Thoracic aorta (tissue), 2 donors: ENCODE data around the gene PLA2G3. TPM values are rescaled to one million over a fixed set of nuclear protein-coding genes. Genes with fewer than 3 reads are reported as not detected.

Source experiments
- ATAC-seq: fragments of 150-250 bp; one replicate; pipeline ENCODE4 v1.8.0; 2017; ENCODE audit warnings: low read depth; ENCODE audit not compliant: insufficient number of reproducible peaks, low FRiP score
- DNase-seq: peaks from one replicate; pipeline ENCODE4 v3.0.0-alpha.2; 2020; ENCODE audit warnings: low spot score
- H3K27ac ChIP-seq, 2 donors: fragments of 200-600 bp; sonication (generic); 1 replicate in 1 of 2; 2 replicates in 1 of 2; pipeline ENCODE4 v1.5.1; 2016; ENCODE audit warnings: mild to moderate bottlenecking in 2 of 2, moderate library complexity in 2 of 2
- H3K27me3 ChIP-seq: fragments of 200-600 bp; sonication (generic); replicated peaks from 2 replicates; pipeline ENCODE4 v1.6.0; 2016; ENCODE audit warnings: mild to moderate bottlenecking; ENCODE audit not compliant: insufficient read depth
- H3K36me3 ChIP-seq: fragments of 200-600 bp; sonication (generic); one replicate; pipeline ENCODE4 v1.5.1; 2016
- H3K4me1 ChIP-seq, 2 donors: fragments of 200-600 bp; sonication (generic); 1 replicate in 1 of 2; 2 replicates in 1 of 2; pipeline versions ENCODE4 v1.5.1 to v1.6.0; 2016; ENCODE audit warnings: low read depth in 2 of 2, mild to moderate bottlenecking in 1 of 2; ENCODE audit not compliant: control insufficient read depth in 1 of 2
- H3K4me3 ChIP-seq: fragments of 200-600 bp; sonication (generic); 2 replicates; pipeline ENCODE4 v1.5.1; 2016; ENCODE audit warnings: mild to moderate bottlenecking
- H3K9me3 ChIP-seq: fragments of 200-600 bp; sonication (generic); 2 replicates; pipeline ENCODE4 v1.5.1; 2016
- total RNA-seq, 2 donors: library from RNA; depleted of rRNA; stranded (reverse); fragments of >200 nt; gene quantifications; one replicate each; pipeline versions ENCODE4 v1.1.0 to v1.2.3, GENCODE V29; 2016
- TF ChIP-seq, protein P1 (sequence below): fragments of 200-600 bp; sonication (generic); IDR thresholded peaks from one replicate; pipeline ENCODE4 v1.5.1; 2019; ENCODE audit warnings: antibody characterized with exemption

PLA2G3 gene
- total RNA-seq, 2 donors from 2014 or later: not detected

DNA sequence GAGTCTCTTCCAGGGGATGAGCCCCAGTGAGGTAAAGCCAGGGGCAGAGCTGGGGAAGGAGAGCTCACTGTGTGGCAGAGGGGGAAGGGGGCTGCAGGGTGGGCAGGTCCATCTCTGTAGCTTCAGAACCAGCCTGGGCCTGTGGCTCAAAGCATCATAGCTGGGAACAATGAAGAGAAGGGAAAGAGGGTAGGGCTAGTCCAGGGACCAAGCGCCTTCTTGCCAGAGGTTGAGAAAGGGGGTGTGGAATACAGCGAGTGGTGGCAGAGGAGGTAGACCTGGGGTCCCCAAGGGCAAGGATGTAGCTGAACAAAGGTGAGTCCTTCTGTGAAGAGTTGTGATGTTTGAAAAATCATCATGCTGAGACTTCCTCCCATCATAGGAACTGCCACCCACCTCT is 1.2 kb upstream of the PLA2G3 start:
- Histone ChIP-seq H3K27me3 (peaks cover 3% of the 10 kb centered on the region), H3K36me3 (no peaks in the 10 kb centered on the region), H3K4me3 (no peak overlapping the region), H3K9me3 (no peaks in the 10 kb centered on the region), H3K4me1 (peaks cover 0 to 24% of the 10 kb centered on the region in 2 donors), H3K27ac (no peak overlapping the region)
- TF ChIP-seq, protein P1, sequence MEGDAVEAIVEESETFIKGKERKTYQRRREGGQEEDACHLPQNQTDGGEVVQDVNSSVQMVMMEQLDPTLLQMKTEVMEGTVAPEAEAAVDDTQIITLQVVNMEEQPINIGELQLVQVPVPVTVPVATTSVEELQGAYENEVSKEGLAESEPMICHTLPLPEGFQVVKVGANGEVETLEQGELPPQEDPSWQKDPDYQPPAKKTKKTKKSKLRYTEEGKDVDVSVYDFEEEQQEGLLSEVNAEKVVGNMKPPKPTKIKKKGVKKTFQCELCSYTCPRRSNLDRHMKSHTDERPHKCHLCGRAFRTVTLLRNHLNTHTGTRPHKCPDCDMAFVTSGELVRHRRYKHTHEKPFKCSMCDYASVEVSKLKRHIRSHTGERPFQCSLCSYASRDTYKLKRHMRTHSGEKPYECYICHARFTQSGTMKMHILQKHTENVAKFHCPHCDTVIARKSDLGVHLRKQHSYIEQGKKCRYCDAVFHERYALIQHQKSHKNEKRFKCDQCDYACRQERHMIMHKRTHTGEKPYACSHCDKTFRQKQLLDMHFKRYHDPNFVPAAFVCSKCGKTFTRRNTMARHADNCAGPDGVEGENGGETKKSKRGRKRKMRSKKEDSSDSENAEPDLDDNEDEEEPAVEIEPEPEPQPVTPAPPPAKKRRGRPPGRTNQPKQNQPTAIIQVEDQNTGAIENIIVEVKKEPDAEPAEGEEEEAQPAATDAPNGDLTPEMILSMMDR: no peak
- no peak for ATAC-seq
- DNase-seq: no peak

DNA sequence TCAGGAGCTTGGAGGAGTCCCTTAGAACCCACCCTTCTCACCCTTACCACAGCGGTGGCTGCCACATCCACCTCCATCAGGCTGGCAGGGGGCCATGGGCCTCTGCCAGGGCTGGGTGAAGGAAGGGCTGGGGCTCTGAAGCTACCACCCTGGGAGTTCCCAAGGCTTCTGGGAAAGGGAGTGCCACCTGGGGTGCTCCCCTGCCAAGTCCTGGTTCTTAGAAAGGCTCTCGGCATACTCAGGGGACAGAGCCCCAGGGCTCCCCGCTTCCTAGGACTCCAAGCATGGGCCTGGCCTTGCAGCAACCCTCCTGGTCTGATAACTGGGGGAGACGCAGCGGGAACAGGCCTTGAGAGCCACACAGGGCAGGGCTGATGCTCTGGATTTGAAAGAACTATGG is 438 bp upstream of the PLA2G3 start:
- Histone ChIP-seq H3K4me3 (no peak overlapping the region), H3K27me3 (peaks cover 3% of the 10 kb centered on the region), H3K36me3 (no peaks in the 10 kb centered on the region), H3K27ac (no peak overlapping the region), H3K9me3 (no peaks in the 10 kb centered on the region), H3K4me1 (peaks cover 0 to 24% of the 10 kb centered on the region in 2 donors)
- no peak for DNase-seq
- TF ChIP-seq, protein P1: no peak
- ATAC-seq: no peak

DNA sequence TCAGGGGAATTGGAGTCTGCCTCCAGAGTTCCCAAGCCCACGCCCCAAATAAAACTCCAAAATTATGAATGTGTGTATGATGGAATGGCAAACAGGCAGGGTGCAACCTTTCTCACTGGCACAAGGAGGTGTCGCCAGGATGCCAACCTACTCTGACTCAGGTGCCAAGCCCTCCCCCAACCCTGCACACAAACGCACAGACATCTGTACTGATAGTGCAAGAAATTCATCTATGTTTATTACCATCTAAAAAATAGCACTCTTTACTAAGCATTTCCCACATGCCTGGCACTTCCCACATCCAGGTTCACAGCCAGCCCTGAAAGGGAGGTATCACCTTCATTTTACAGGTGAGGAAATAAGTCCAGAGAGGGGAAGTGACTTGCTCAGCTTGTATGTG is 1.2 kb downstream of the PLA2G3 start:
- TF ChIP-seq, protein P1: no peak
- Histone ChIP-seq H3K36me3 (no peaks in the 10 kb centered on the region), H3K27me3 (peaks cover 3% of the 10 kb centered on the region), H3K4me1 (peaks cover 0 to 24% of the 10 kb centered on the region in 2 donors), H3K9me3 (no peaks in the 10 kb centered on the region), H3K4me3 (no peak overlapping the region), H3K27ac (no peak overlapping the region)
- DNase-seq (no peak), ATAC-seq (no peak)

DNA sequence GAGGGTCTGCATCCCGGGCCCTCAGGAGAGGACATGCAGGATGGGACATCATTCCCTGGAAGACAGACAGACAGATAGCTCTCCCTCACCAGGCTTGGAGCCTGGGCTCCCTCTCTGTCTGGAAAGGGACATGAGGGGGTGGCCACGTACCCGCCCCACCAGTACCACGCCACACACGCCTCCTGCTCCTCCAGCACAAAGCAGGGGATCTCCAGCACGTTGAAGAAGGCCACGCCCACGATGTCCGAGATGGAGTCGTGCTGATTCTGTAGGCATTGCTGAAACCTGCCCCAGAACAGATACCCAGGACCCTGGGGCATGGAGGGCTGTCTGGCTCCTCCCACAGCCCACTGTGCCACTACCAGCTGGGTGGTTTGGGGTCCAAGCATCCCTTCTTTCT is 2.2 kb downstream of the PLA2G3 start:
- TF ChIP-seq, protein P1: no peak
- no peaks in the 10 kb centered on the region for H3K36me3 ChIP-seq
- no peaks in the 10 kb centered on the region for H3K9me3 ChIP-seq
- ATAC-seq (no peak), DNase-seq (no peak)
- H3K4me1 ChIP-seq: peaks cover 0 to 19% of the 10 kb centered on the region in 2 donors
- H3K4me3 ChIP-seq: no peak overlapping the region
- peaks cover 3% of the 10 kb centered on the region for H3K27me3 ChIP-seq
- H3K27ac ChIP-seq: no peak overlapping the region

DNA sequence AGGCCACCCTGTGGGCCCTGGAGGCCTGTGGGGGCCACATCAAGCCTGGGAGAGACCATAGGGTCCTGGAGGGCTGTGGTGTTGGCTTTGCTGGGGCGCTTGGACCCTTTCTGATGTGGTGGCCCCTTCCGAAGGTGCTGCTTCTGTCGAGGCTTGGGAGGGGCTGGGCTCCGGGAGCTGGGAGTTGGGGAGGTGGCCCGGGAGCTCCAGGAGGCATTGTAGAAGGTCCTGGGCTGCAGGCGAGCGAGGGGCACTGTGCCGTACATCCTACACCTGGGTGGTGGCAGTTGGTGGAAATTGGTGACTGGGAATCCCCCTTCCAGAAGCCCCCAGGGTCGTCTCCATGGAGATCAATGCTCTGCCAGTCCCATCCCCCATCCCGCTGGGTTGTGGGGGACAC is 2.6 kb downstream of the PLA2G3 start:
- TF ChIP-seq, protein P1: no peak
- no peak overlapping the region for H3K27ac ChIP-seq
- H3K36me3 ChIP-seq: no peaks in the 10 kb centered on the region
- DNase-seq (no peak), ATAC-seq (no peak)
- no peak overlapping the region for H3K4me3 ChIP-seq
- H3K4me1 ChIP-seq: peaks cover 0 to 15% of the 10 kb centered on the region in 2 donors
- H3K9me3 ChIP-seq: no peaks in the 10 kb centered on the region
- peaks cover 3% of the 10 kb centered on the region for H3K27me3 ChIP-seq
